ENCODE data around the gene AGBL1.

The AGBL1 gene

DNA sequence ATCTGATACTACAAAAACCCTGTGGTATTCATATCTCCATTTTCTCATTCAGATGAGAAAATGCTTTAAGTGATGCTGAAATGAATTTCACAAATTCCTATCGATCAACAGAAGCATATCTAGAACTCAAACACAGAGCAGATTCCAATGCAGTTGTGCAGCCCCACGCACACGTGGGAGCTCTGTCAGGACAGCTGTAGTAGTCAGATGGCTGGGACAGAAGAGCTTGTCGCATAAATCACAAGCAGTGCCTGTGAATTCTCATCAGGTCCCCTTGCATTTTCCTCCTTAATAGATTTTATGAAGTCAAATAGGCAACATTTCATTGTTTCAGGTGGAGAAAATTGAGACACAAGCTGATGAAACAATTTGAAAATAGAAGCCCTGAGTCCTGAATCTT, 792.3 kb downstream of the AGBL1 start:
- H3K4me1 ChIP-seq (ENCODE audit: low read depth, poor library complexity, severe bottlenecking), result no peaks in the 10 kb centered on the region
- H3K4me3 ChIP-seq (IDR thresholded peaks at IDR 0.05; ENCODE audit: insufficient read depth, low read depth, low read length), result no peak overlapping the region
- no peak overlapping the region for H2AFZ ChIP-seq (ENCODE audit: low read depth)
- no peak overlapping the region for H3K4me2 ChIP-seq
- no peak overlapping the region for H3K27ac ChIP-seq
- H3K9ac ChIP-seq, result no peak overlapping the region
- H4K20me1 ChIP-seq (ENCODE audit: insufficient read depth), result no peaks in the 10 kb centered on the region
- H3K27me3 ChIP-seq (ENCODE audit: insufficient read depth, low read depth), result no peaks in the 10 kb centered on the region
- TF ChIP-seq, protein P1, sequence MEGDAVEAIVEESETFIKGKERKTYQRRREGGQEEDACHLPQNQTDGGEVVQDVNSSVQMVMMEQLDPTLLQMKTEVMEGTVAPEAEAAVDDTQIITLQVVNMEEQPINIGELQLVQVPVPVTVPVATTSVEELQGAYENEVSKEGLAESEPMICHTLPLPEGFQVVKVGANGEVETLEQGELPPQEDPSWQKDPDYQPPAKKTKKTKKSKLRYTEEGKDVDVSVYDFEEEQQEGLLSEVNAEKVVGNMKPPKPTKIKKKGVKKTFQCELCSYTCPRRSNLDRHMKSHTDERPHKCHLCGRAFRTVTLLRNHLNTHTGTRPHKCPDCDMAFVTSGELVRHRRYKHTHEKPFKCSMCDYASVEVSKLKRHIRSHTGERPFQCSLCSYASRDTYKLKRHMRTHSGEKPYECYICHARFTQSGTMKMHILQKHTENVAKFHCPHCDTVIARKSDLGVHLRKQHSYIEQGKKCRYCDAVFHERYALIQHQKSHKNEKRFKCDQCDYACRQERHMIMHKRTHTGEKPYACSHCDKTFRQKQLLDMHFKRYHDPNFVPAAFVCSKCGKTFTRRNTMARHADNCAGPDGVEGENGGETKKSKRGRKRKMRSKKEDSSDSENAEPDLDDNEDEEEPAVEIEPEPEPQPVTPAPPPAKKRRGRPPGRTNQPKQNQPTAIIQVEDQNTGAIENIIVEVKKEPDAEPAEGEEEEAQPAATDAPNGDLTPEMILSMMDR (conservative IDR thresholded peaks at IDR 0.05; ENCODE audit: low read depth, low read length), result no peak
- H3K36me3 ChIP-seq (ENCODE audit: insufficient read depth), result no peaks in the 10 kb centered on the region
- no peaks in the 10 kb centered on the region for H3K79me2 ChIP-seq (ENCODE audit: insufficient read depth, low read depth)

GRCh38 chr15:86872782-86873181, 793.1 kb downstream of the AGBL1 start:
- Histone ChIP-seq H3K27me3 (ENCODE audit: insufficient read depth, low read depth) (no peaks in the 10 kb centered on the region), H3K79me2 (ENCODE audit: insufficient read depth, low read depth) (no peaks in the 10 kb centered on the region), H3K36me3 (ENCODE audit: insufficient read depth) (no peaks in the 10 kb centered on the region), H3K4me1 (ENCODE audit: low read depth, poor library complexity, severe bottlenecking) (no peaks in the 10 kb centered on the region), H2AFZ (ENCODE audit: low read depth) (no peak overlapping the region), H3K4me3 (IDR thresholded peaks at IDR 0.05; ENCODE audit: insufficient read depth, low read depth, low read length) (no peak overlapping the region), H3K9ac (no peak overlapping the region), H4K20me1 (ENCODE audit: insufficient read depth) (no peaks in the 10 kb centered on the region), H3K27ac (no peak overlapping the region), H3K4me2 (no peak overlapping the region)
- TF ChIP-seq, protein P1 (conservative IDR thresholded peaks at IDR 0.05; ENCODE audit: low read depth, low read length), result no peak

- Histone ChIP-seq H3K36me3 (ENCODE audit: insufficient read depth) (no peaks in the 10 kb centered on the region), H2AFZ (ENCODE audit: low read depth) (no peak overlapping the region), H3K9ac (no peak overlapping the region), H4K20me1 (ENCODE audit: insufficient read depth) (no peaks in the 10 kb centered on the region), H3K4me1 (ENCODE audit: low read depth, poor library complexity, severe bottlenecking) (no peaks in the 10 kb centered on the region), H3K27ac (no peak overlapping the region), H3K79me2 (ENCODE audit: insufficient read depth, low read depth) (no peaks in the 10 kb centered on the region), H3K27me3 (ENCODE audit: insufficient read depth, low read depth) (no peaks in the 10 kb centered on the region), H3K4me2 (no peak overlapping the region), H3K4me3 (IDR thresholded peaks at IDR 0.05; ENCODE audit: insufficient read depth, low read depth, low read length) (no peak overlapping the region)
- TF ChIP-seq, protein P1 (conservative IDR thresholded peaks at IDR 0.05; ENCODE audit: low read depth, low read length), result no peak
Measured at GRCh38 chr15:86875067-86875466, 795.4 kb downstream of the AGBL1 start.

GRCh38 chr15:86876387-86876944, 796.8 kb downstream of the AGBL1 start:
- TF ChIP-seq, protein P1 (conservative IDR thresholded peaks at IDR 0.05; ENCODE audit: low read depth, low read length), result no peak
- Histone ChIP-seq H2AFZ (ENCODE audit: low read depth) (no peak overlapping the region), H3K36me3 (ENCODE audit: insufficient read depth) (no peaks in the 10 kb centered on the region), H3K9ac (no peak overlapping the region), H3K79me2 (ENCODE audit: insufficient read depth, low read depth) (no peaks in the 10 kb centered on the region), H3K4me1 (ENCODE audit: low read depth, poor library complexity, severe bottlenecking) (no peaks in the 10 kb centered on the region), H3K27me3 (ENCODE audit: insufficient read depth, low read depth) (no peaks in the 10 kb centered on the region), H3K4me3 (IDR thresholded peaks at IDR 0.05; ENCODE audit: insufficient read depth, low read depth, low read length) (no peak overlapping the region), H4K20me1 (ENCODE audit: insufficient read depth) (no peaks in the 10 kb centered on the region), H3K4me2 (no peak overlapping the region), H3K27ac (no peak overlapping the region)
